CD4-positive, alpha-beta T cell treated with Interleukin-10 for 1 hour (primary cell): ENCODE measurements around the gene POLN.
"Not testable (repeated sequence)": the region's sequence is repeated elsewhere in the genome, so short reads cannot be mapped to it uniquely, and the experiment has no call there.

Experiments
- DNase-seq: peaks from one replicate; pipeline ENCODE4 v3.0.0-alpha.2; 2020

Gene POLN

GRCh38 chr4:2275044-2275397 is 33.1 kb upstream of the POLN start:
- DNase-seq: not testable (repeated sequence)

GRCh38 chr4:2274320-2275043 is 32.6 kb upstream of the POLN start:
- no peak for DNase-seq

GRCh38 chr4:2273657-2274319 is 31.9 kb upstream of the POLN start:
- no peak for DNase-seq

GRCh38 chr4:2273221-2273620 is 31.3 kb upstream of the POLN start:
- no peak for DNase-seq

GRCh38 chr4:2272828-2273120 is 30.9 kb upstream of the POLN start:
- DNase-seq: no peak

- no peak for DNase-seq
These were observed 30.3 kb upstream of the POLN start for GRCh38 chr4:2272026-2272827.

GRCh38 chr4:2271279-2272025 is 29.5 kb upstream of the POLN start:
- DNase-seq: no peak

- DNase-seq: no peak
These were observed 28.6 kb upstream of the POLN start for GRCh38 chr4:2270341-2271165.

- DNase-seq: no peak
These were observed 27.8 kb upstream of the POLN start for GRCh38 chr4:2269618-2270163.

- no peak for DNase-seq
These were observed 27.2 kb upstream of the POLN start for GRCh38 chr4:2269206-2269531.

- DNase-seq: no peak
These were observed 26.7 kb upstream of the POLN start for GRCh38 chr4:2268357-2269205.

- no peak for DNase-seq
These were observed 25.9 kb upstream of the POLN start for GRCh38 chr4:2267841-2268240.

- no peak for DNase-seq
These were observed 25.4 kb upstream of the POLN start for GRCh38 chr4:2267320-2267811.

GRCh38 chr4:2266821-2267220 is 24.9 kb upstream of the POLN start:
- DNase-seq: no peak

GRCh38 chr4:2266181-2266580 is 24.3 kb upstream of the POLN start:
- no peak for DNase-seq

GRCh38 chr4:2265113-2266110 is 23.5 kb upstream of the POLN start:
- DNase-seq: no peak

GRCh38 chr4:2264481-2265041 is 22.6 kb upstream of the POLN start:
- DNase-seq: no peak

- no peak for DNase-seq
These were observed 22.0 kb upstream of the POLN start for GRCh38 chr4:2263926-2264321.

- no peak for DNase-seq
These were observed 21.0 kb upstream of the POLN start for GRCh38 chr4:2262944-2263250.
